OCI-LY3 (cell line): Measurements from ENCODE around the gene COQ2.

ENCODE experiments used
- CTCF ChIP-seq: fragments of 200-600, 300-600 bp; sonication (generic); IDR thresholded peaks from 2 replicates; pipeline ENCODE4 v1.5.1; 2014; ENCODE audit warnings: antibody characterized with exemption, low read length, low read depth
- EZH2phosphoT487 ChIP-seq: fragments of 200-600 bp; shearing (Covaris generic); IDR thresholded peaks from 2 replicates; pipeline ENCODE4 v1.6.1; 2018; ENCODE audit warnings: antibody characterized with exemption, mixed run types, low read depth

- no peak for TF ChIP-seq EZH2phosphoT487
- TF ChIP-seq CTCF = no peak
Measured at GRCh38 chr4:83267121-83267829, 17.3 kb downstream of the COQ2 start.
